ENCODE data around the gene IL13RA1. TPM values are rescaled to one million over a fixed set of nuclear protein-coding genes. Genes with fewer than 3 reads are reported as not detected.
"Not testable (repeated sequence)": the region's sequence is repeated elsewhere in the genome, so short reads cannot be mapped to it uniquely, and the experiment has no call there.

IL13RA1 gene
- total and polyA plus RNA-seq, 9 donors: 26.8 to 34.4 (median 27.5) TPM

DNA sequence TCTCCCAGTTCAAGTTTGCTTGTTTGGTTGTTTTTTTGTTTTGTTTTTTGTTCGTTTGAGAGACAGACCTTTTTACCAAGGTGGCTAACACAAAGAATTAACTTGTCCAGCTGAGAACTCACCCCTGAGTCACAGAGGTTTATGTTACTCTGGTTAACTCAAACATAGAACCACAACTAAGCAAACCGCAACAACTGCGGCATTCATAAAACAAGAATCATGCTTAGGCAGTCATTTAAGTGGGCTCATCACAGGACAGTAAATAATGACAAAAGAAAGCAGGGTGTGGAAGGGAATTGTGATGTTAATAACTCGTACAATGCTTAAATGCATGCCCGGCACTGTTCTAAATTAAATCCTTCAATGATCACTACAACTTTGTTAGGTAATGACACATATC is 24.7 kb upstream of the IL13RA1 start:
- Histone ChIP-seq H3K27me3 (ENCODE audit: control insufficient read depth, insufficient read depth, low read length) (no peaks in the 10 kb centered on the region), H3K27ac (ENCODE audit: low read length) (no peak overlapping the region), H3K9me3 (replicated peaks; ENCODE audit: control insufficient read depth, low read depth, low read length) (no peaks in the 10 kb centered on the region), H3K36me3 (ENCODE audit: control insufficient read depth, insufficient read depth, low read length) (no peaks in the 10 kb centered on the region), H3K4me1 (ENCODE audit: control insufficient read depth, insufficient read depth, low read length) (no peaks in the 10 kb centered on the region), H3K4me3 (ENCODE audit: low read length) (no peak overlapping the region)
- no CpG with 5 or more reads among the region's 5 CpGs for WGBS (ENCODE audit: insufficient coverage)
- no peak for DNase-seq

DNA sequence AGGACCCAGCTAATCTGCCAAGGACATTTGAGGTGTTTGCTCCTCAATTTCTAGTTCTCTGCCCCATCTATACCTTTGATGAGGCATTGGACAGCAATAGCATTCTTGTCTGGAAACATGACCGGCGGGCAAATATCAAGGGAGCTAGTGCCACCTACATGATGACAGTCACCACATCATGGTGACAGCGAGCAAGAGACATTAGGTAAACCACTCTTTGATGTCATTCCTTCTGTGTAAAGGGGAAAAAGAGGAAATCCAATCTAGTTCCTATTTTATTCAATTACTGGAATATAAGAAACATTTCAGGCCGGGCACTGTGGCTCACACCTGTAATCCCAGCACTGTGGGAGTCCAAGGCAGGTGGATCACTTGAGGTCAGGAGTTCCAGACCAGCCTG is 20.7 kb upstream of the IL13RA1 start:
- no peak for DNase-seq
- Histone ChIP-seq H3K27me3 (ENCODE audit: control insufficient read depth, insufficient read depth, low read length) (no peaks in the 10 kb centered on the region), H3K9me3 (replicated peaks; ENCODE audit: control insufficient read depth, low read depth, low read length) (no peaks in the 10 kb centered on the region), H3K4me3 (ENCODE audit: low read length) (no peak overlapping the region), H3K36me3 (ENCODE audit: control insufficient read depth, insufficient read depth, low read length) (no peaks in the 10 kb centered on the region), H3K4me1 (ENCODE audit: control insufficient read depth, insufficient read depth, low read length) (no peaks in the 10 kb centered on the region), H3K27ac (ENCODE audit: low read length) (no peak overlapping the region)
- WGBS (ENCODE audit: insufficient coverage): 92% methylated on average over 2 of the region's 4 CpGs

DNA sequence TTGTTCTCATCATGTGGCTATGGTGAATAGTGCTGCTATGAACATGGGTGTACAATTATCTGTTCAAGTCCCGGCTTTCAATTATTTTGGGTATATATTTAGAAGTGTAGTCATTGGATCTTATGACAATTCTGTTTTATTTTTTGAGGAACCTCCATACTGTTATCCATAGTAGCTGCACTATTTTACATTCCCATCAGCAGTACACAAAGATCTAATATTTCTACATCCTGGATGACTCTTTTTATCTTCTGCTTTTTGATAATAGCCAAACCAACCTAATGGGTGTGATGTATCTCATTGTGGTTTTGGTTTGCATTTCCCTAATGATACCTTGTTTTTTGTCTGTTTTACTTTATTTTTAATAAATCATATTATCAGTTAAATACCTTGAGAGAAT is 12.9 kb upstream of the IL13RA1 start:
- H3K27ac ChIP-seq (ENCODE audit: low read length): no peak overlapping the region
- no peak overlapping the region for H3K4me3 ChIP-seq (ENCODE audit: low read length)
- H3K36me3 ChIP-seq (ENCODE audit: control insufficient read depth, insufficient read depth, low read length): no peaks in the 10 kb centered on the region
- H3K4me1 ChIP-seq (ENCODE audit: control insufficient read depth, insufficient read depth, low read length): no peaks in the 10 kb centered on the region
- no peaks in the 10 kb centered on the region for H3K27me3 ChIP-seq (ENCODE audit: control insufficient read depth, insufficient read depth, low read length)
- no CpG with 5 or more reads among the region's 1 CpG for WGBS (ENCODE audit: insufficient coverage)
- H3K9me3 ChIP-seq (replicated peaks; ENCODE audit: control insufficient read depth, low read depth, low read length): no peaks in the 10 kb centered on the region
- DNase-seq: no peak

DNA sequence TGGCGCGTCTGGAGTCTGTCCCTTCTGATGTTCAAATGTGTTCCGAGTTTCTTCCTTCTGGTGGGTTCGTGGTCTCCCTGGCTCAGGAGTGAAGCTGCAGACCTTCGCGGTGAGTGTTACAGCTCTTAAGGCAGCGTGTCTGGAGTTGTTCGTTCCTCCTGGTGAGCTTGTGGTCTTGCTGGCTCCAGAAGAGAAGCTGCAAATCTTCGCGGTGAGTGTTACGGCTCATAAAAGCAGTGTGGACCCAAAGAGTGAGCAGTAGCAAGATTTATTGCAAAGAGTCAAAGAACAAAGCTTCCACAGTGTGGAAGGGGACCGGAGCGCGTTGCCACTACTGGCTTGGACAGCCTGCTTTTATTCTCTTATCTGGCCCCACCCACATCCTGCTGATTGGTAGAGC is 11.5 kb upstream of the IL13RA1 start:
- not testable (repeated sequence) for H3K27me3 ChIP-seq (ENCODE audit: control insufficient read depth, insufficient read depth, low read length); H3K4me1 ChIP-seq (ENCODE audit: control insufficient read depth, insufficient read depth, low read length); H3K9me3 ChIP-seq (replicated peaks; ENCODE audit: control insufficient read depth, low read depth, low read length); H3K27ac ChIP-seq (ENCODE audit: low read length); DNase-seq; H3K36me3 ChIP-seq (ENCODE audit: control insufficient read depth, insufficient read depth, low read length); H3K4me3 ChIP-seq (ENCODE audit: low read length)
- 78% methylated on average over 9 of the region's 14 CpGs for WGBS (ENCODE audit: insufficient coverage)

DNA sequence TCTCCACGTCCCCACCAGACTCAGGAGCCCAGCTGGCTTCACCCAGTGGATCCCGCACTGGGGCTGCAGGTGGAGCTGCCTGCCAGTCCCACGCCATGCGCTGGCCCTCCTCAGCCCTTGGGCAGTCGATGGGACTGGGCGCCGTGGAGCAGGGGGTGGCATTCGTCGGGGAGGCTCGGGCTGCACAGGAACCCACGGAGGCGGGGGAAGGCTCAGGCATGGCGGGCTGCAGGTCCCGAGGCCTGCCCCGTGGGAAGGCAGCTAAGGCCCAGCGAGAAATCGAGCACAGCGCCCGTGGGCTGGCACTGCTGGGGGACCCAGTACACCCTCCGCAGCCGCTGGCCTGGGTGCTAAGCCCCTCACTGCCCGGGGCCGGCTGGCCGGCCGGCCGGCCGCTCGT is 10.6 kb upstream of the IL13RA1 start:
- H3K27me3 ChIP-seq (ENCODE audit: control insufficient read depth, insufficient read depth, low read length); DNase-seq; H3K4me3 ChIP-seq (ENCODE audit: low read length); H3K36me3 ChIP-seq (ENCODE audit: control insufficient read depth, insufficient read depth, low read length); H3K27ac ChIP-seq (ENCODE audit: low read length); H3K9me3 ChIP-seq (replicated peaks; ENCODE audit: control insufficient read depth, low read depth, low read length); H3K4me1 ChIP-seq (ENCODE audit: control insufficient read depth, insufficient read depth, low read length): not testable (repeated sequence)
- WGBS (ENCODE audit: insufficient coverage): 90% methylated on average over 25 of the region's 28 CpGs

DNA sequence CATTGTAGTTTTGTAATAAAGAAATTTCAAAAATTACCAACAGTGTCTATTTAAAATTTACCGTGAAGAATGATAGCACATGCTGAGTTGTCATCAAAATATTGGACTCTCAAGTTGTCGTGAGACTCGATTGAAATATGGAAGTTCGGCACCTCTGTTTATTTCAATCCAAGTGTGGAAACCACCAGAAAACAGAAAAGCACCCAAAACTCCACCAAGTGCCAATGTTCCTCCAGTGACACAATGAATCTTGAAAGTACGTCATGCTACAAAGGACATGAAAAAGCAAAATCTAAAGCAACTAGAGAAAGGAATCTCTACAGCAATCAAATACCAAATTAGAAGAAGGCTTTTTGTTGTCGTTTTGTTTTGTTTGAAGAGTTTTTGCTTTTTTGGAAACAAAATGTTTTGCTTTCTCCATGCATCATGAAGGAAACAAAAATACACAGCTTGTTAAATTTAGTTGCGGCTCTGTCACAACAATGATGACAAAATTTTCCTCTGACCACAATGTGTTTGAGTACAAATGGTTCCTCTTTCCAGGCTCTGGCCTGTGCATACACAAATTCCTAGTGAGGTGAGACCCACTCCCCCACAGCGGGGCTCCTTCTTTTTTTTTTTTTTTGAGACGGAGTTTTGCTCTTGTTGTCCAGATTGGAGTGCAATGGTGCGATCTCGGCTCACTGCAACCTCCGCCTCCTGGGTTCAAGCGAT is 9.6 kb upstream of the IL13RA1 start:
- Histone ChIP-seq H3K4me3 (ENCODE audit: low read length) (no peak overlapping the region), H3K27ac (ENCODE audit: low read length) (no peak overlapping the region), H3K9me3 (replicated peaks; ENCODE audit: control insufficient read depth, low read depth, low read length) (no peaks in the 10 kb centered on the region), H3K4me1 (ENCODE audit: control insufficient read depth, insufficient read depth, low read length) (no peaks in the 10 kb centered on the region), H3K27me3 (ENCODE audit: control insufficient read depth, insufficient read depth, low read length) (peaks cover 5% of the 10 kb centered on the region), H3K36me3 (ENCODE audit: control insufficient read depth, insufficient read depth, low read length) (no peaks in the 10 kb centered on the region)
- WGBS (ENCODE audit: insufficient coverage): 100% methylated on average over 3 of the region's 13 CpGs
- peak; percentile 55 for DNase-seq

DNA sequence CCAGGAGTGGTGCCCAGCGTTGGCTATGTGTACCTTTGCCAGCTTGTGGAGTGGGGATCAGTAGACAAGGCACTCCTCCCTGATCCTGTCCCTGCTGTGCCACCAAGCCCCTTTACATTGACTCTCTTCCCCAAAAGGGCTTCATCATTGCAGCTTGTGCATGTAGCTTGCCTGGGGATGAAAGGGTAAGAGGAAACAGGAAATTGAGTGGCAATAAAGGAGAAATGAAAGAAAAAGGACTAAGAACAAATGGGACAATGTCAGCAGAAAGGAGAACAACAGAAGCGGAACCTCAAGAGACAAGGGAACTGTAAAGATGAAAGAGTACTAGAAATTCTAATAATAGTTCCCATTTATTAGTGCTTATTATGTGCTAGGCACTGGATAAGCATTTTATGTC is 8.7 kb upstream of the IL13RA1 start:
- Histone ChIP-seq H3K9me3 (replicated peaks; ENCODE audit: control insufficient read depth, low read depth, low read length) (no peaks in the 10 kb centered on the region), H3K27ac (ENCODE audit: low read length) (peak overlapping the region; percentile 20), H3K4me3 (ENCODE audit: low read length) (no peak overlapping the region), H3K27me3 (ENCODE audit: control insufficient read depth, insufficient read depth, low read length) (peaks cover 7% of the 10 kb centered on the region), H3K36me3 (ENCODE audit: control insufficient read depth, insufficient read depth, low read length) (no peaks in the 10 kb centered on the region), H3K4me1 (ENCODE audit: control insufficient read depth, insufficient read depth, low read length) (no peaks in the 10 kb centered on the region)
- WGBS (ENCODE audit: insufficient coverage): no CpG with 5 or more reads among the region's 2 CpGs
- DNase-seq: peak; percentile 50

DNA sequence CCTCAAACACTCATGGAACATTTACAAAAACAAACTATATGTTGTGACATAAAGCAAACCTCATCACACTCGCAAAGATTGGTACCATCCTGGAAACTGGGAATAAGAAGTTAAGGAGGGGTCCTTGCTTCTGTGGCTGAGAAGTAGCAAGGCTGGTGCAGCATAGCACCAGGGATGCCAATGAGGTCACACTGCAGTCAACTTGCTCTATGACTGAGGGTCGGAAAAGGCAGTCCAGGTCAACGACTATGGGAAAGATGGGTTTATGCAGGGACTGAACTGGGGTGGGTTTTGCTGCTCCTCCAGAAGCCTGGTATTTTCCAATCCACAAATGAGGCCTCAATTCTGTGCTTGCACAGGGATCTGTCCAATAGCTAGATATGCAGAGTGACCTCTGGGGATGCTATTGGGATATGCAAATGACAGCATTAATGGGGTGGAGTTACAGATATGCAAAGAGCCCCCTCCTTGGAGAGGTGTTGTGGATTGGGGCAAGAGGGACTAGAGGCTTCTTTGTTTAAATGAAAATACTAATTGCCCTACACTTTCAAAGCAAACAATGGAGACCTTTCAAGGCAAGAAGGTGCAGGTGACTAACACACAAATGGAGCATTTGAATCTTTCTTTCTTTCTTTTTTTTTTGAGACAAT is 7.2 kb upstream of the IL13RA1 start:
- no peaks in the 10 kb centered on the region for H3K36me3 ChIP-seq (ENCODE audit: control insufficient read depth, insufficient read depth, low read length)
- H3K27ac ChIP-seq (ENCODE audit: low read length): no peak overlapping the region
- DNase-seq: no peak
- no peaks in the 10 kb centered on the region for H3K9me3 ChIP-seq (replicated peaks; ENCODE audit: control insufficient read depth, low read depth, low read length)
- H3K4me3 ChIP-seq (ENCODE audit: low read length): no peak overlapping the region
- peaks cover 7% of the 10 kb centered on the region for H3K27me3 ChIP-seq (ENCODE audit: control insufficient read depth, insufficient read depth, low read length)
- WGBS (ENCODE audit: insufficient coverage): 80% methylated on average over 1 of the region's 3 CpGs
- no peaks in the 10 kb centered on the region for H3K4me1 ChIP-seq (ENCODE audit: control insufficient read depth, insufficient read depth, low read length)

DNA sequence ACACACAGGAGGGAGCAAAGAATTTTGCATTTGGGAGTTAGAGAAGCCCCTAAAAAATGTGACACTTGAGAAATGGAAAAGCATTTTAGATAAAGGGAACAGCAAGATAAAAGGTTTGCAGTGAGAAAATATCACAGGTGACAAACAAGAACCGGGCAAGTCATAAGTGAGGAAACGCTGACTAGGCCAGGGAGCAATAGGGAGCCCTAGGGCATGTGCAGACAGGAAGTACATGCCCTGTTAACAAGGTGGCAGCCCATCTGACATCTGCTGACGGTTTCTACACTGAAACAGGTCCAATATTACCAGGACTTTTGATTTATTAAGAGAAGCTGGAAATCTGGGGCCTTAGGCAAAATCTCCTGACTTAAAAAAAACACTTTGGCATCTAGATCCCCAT is 4.0 kb upstream of the IL13RA1 start:
- Histone ChIP-seq H3K27ac (ENCODE audit: low read length) (no peak overlapping the region), H3K27me3 (ENCODE audit: control insufficient read depth, insufficient read depth, low read length) (peaks cover 9% of the 10 kb centered on the region), H3K9me3 (replicated peaks; ENCODE audit: control insufficient read depth, low read depth, low read length) (no peaks in the 10 kb centered on the region), H3K4me3 (ENCODE audit: low read length) (no peak overlapping the region), H3K36me3 (ENCODE audit: control insufficient read depth, insufficient read depth, low read length) (no peaks in the 10 kb centered on the region), H3K4me1 (ENCODE audit: control insufficient read depth, insufficient read depth, low read length) (peaks cover 6% of the 10 kb centered on the region)
- no peak for DNase-seq
- 72% methylated on average over 2 of the region's 3 CpGs for WGBS (ENCODE audit: insufficient coverage)

DNA sequence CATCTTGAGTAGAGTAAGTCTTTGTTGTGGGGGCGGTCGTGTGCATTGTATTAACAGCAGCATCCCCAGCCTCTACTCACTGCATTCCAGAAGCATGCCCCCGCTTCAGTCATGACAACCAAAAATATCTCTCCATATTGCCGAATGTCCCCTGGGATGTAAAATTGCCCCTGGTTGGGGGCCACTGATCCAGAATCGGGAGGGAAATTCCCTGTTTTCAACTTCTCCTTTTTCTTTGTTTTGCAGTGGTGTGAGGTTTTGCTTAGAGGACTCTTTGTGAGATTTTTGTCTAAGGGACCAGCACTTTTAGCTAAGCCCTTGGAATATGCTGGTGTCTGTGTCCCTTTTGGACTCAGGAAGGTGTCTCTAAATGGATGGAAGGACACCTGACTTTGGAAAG is 3.0 kb upstream of the IL13RA1 start:
- no peak overlapping the region for H3K4me3 ChIP-seq (ENCODE audit: low read length)
- H3K4me1 ChIP-seq (ENCODE audit: control insufficient read depth, insufficient read depth, low read length): peaks cover 6% of the 10 kb centered on the region
- no peaks in the 10 kb centered on the region for H3K36me3 ChIP-seq (ENCODE audit: control insufficient read depth, insufficient read depth, low read length)
- peaks cover 12% of the 10 kb centered on the region for H3K27me3 ChIP-seq (ENCODE audit: control insufficient read depth, insufficient read depth, low read length)
- WGBS (ENCODE audit: insufficient coverage): no CpG with 5 or more reads among the region's 5 CpGs
- no peaks in the 10 kb centered on the region for H3K9me3 ChIP-seq (replicated peaks; ENCODE audit: control insufficient read depth, low read depth, low read length)
- no peak overlapping the region for H3K27ac ChIP-seq (ENCODE audit: low read length)
- DNase-seq: no peak

Measured in muscle of leg (tissue), 11 donors.